SH-SY5Y (cell line): ENCODE measurements around the gene DCHS1.

Experiments used
- GATA2 ChIP-seq: IDR thresholded peaks from 2 replicates; pipeline ENCODE4 v1.6.1; 2011; ENCODE audit warnings: mild to moderate bottlenecking, low read depth, low read length
- GATA3 ChIP-seq: IDR thresholded peaks from 2 replicates; pipeline ENCODE4 v1.6.1; 2011; ENCODE audit warnings: low read depth, mild to moderate bottlenecking, low read length, moderate library complexity

DNA sequence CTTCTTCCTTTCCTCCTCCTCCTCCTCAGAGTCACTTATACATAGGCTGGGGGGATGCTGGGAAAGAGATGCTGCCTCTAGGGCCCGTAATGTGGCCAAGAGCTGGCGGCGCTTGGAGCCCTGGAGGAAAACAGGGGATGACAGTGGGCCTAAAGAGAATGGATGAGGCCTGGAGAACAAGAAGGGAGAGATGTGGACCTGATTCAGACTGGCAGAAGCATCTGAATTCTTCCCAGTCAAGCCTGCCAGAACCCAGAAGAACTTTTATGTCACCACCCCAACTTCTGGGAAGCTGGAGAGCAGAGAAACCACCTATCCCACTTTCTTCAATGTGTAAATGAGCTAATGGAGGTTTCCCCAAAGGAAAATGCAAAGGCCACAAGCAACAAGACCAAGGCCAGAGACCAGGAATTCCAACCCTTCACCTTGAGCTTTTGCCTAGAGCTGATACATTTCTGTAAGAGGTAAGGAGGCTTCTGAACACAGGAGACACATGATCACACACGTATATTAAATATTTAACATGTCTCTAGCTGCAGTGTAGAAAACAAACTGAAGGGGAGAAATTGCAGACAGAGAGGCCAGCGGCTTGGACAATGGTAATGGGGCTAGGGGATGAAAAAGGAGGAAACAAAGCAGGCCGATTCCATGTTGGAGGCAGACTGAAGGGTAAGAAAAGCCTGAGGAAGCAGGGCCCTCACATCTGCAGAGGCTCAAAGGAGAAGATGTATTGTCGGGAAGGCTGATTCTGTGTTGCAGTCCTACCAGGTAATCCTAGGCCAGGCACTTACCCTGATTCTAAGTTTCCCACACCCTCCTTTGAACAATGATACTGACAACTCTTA, 53.3 kb downstream of the DCHS1 start:
- TF ChIP-seq GATA2 (no peak), GATA3 (no peak)
